HepG2 (cell line): ENCODE data around the gene OR11L1. TPM values are rescaled to one million over a fixed set of nuclear protein-coding genes. Genes with fewer than 3 reads are reported as not detected.

Experiments used
- ATAC-seq: fragments of 200-7000 bp; cut with Tn5 transposase; 3 replicates; pipeline ENCODE4 v1.9.1; 2020; ENCODE audit warnings: mild to moderate bottlenecking, moderate library complexity
- BruUV-seq: library from RNA; stranded (reverse); fragments of 400-500 nt; replicated peaks from 2 replicates; lab custom pipeline; 2021; lab: Mats Ljungman, UMichigan
- CTCF ChIA-PET: fragments of 300-600 bp; formaldehyde crosslinking; extraction: SDS; loops from one replicate; lab custom pipeline; 2021; ENCODE audit warnings: low total read pairs, inconsistent platforms, low intra/inter-chr PET ratio; lab: Yijun Ruan, JAX
- POLR2A ChIA-PET: fragments of 350-600 bp; sonication (Branson Sonifier 250); formaldehyde crosslinking; loops from one replicate; lab custom pipeline; 2020; ENCODE audit warnings: antibody characterized with exemption, inconsistent platforms; lab: Yijun Ruan, JAX
- DNase-seq: peaks from one replicate; pipeline ENCODE4 v3.0.0-alpha.2; 2015; ENCODE audit warnings: low spot score
- FAIRE-seq: peaks from 3 replicates; lab custom pipeline; 2011; peaks lifted over from hg19 to GRCh38; lab: Jason Lieb, UNC
- H2AFZ ChIP-seq: one replicate; pipeline ENCODE4 v1.6.1; 2011; ENCODE audit warnings: low read length, inconsistent platforms
- H3K27ac ChIP-seq: fragments of 300-600 bp; 3 replicates; pipeline ENCODE4 v1.8.0; 2011; ENCODE audit warnings: mixed run types, mild to moderate bottlenecking, mixed read lengths, low read length, inconsistent platforms; ENCODE audit not compliant: insufficient read depth; ENCODE audit errors: extremely low read length
- H3K27me3 ChIP-seq, 2 experiments: fragments of 200-600 bp in 1 of 2; 2 replicates in 1 of 2; 3 replicates in 1 of 2; pipeline versions ENCODE4 v1.6.0 to v1.8.0; 2011; ENCODE audit warnings: low read length in 2 of 2, mild to moderate bottlenecking in 2 of 2, moderate library complexity in 2 of 2, inconsistent platforms in 1 of 2; ENCODE audit not compliant: insufficient read depth in 2 of 2, control insufficient read depth in 1 of 2
- H3K36me3 ChIP-seq, 2 experiments: fragments of 200-600 bp in 1 of 2; replicated peaks in 1 of 2; 2 replicates in 1 of 2; 3 replicates in 1 of 2; pipeline versions ENCODE4 v1.5.1 to v1.8.0; 2011; ENCODE audit warnings: low read length in 2 of 2, inconsistent platforms in 1 of 2; ENCODE audit not compliant: insufficient read depth in 2 of 2, control insufficient read depth in 1 of 2
- H3K4me1 ChIP-seq: 2 replicates; pipeline ENCODE4 v1.5.1; 2012; ENCODE audit warnings: low read length, inconsistent platforms; ENCODE audit not compliant: insufficient read depth
- H3K4me2 ChIP-seq: 2 replicates; pipeline ENCODE4 v1.6.0; 2011; ENCODE audit warnings: low read depth, low read length, inconsistent platforms
- H3K4me3 ChIP-seq, 3 experiments: fragments of 200-600 bp in 1 of 3; sonication (generic), shearing (Covaris generic) in 1 of 3; replicated peaks in 1 of 3; 2 replicates each; pipeline ENCODE4 v1.5.1; 2011 to 2016; ENCODE audit warnings: low read length in 3 of 3, inconsistent platforms in 2 of 3, low read depth in 2 of 3, mild to moderate bottlenecking in 2 of 3, control low read depth in 1 of 3, mixed read lengths in 1 of 3; ENCODE audit not compliant: insufficient read depth in 1 of 3
- H3K79me2 ChIP-seq: one replicate; pipeline ENCODE4 v1.6.1; 2011; ENCODE audit warnings: low read length, inconsistent platforms; ENCODE audit not compliant: insufficient read depth
- H3K9ac ChIP-seq: 2 replicates; pipeline ENCODE4 v1.6.0; 2011; ENCODE audit warnings: mild to moderate bottlenecking, low read depth, low read length, inconsistent platforms; ENCODE audit not compliant: insufficient read depth
- H3K9me3 ChIP-seq: 2 replicates; pipeline ENCODE4 v1.5.1; 2012; ENCODE audit warnings: mild to moderate bottlenecking, low read length
- H4K20me1 ChIP-seq: 2 replicates; pipeline ENCODE4 v1.6.0; 2011; ENCODE audit warnings: inconsistent platforms, mild to moderate bottlenecking, low read length, moderate library complexity; ENCODE audit not compliant: insufficient read depth
- ERF ChIP-seq: IDR thresholded peaks from 2 replicates; pipeline ENCODE4 v1.6.1; 2018; ENCODE audit warnings: missing biosample characterization, missing genetic modification reagents
- NFYC ChIP-seq: IDR thresholded peaks from 2 replicates; pipeline ENCODE4 v1.6.1; 2016; ENCODE audit warnings: missing genetic modification reagents, missing compliant biosample characterization
- TFE3 ChIP-seq: IDR thresholded peaks from 2 replicates; pipeline ENCODE4 v1.6.1; 2016
- TIGD3 ChIP-seq: sonication (generic); formaldehyde crosslinking; IDR thresholded peaks from 2 replicates; pipeline ENCODE4 v1.5.1; 2020; ENCODE audit warnings: mild to moderate bottlenecking, missing genetic modification reagents, borderline replicate concordance
- ZNF207 ChIP-seq: fragments of 450-650 bp; IDR thresholded peaks from 2 replicates; pipeline ENCODE4 v1.6.1; 2016; ENCODE audit warnings: antibody characterized with exemption, borderline replicate concordance
- ZNF576 ChIP-seq: sonication (generic); formaldehyde crosslinking; IDR thresholded peaks from 2 replicates; pipeline ENCODE4 v1.4.0; 2020; ENCODE audit warnings: mild to moderate bottlenecking, missing genetic modification reagents
- WGBS: methylation state at CpG from one replicate; pipeline ENCODE4 v1.1.6; 2017; ENCODE audit warnings: low lambda C conversion rate; 5-methylcytosine and 5-hydroxymethylcytosine counted together
- in situ Hi-C: cut with HindIII; loops from 2 replicates; pipeline ENCODE4 v1.10.0; 2017; ENCODE audit warnings: low pct_unique_long_range_greater_than_20kb; ENCODE audit not compliant: extremely low pct_ligation_motif_present
- intact Hi-C: fragments of 100-400 bp; cut with micrococcal nuclease; formaldehyde crosslinking; loops from one replicate; pipeline ENCODE4 v1.10.0; 2022; ENCODE audit not compliant: unreplicated experiment
- polyA plus RNA-seq, 8 experiments: library from polyadenylated mRNA; depleted of rRNA in 3 of 8; stranded (reverse) in 7 of 8; unstranded in 1 of 8; fragments of >200 nt; fragmentation: Illumina TruSeq in 4 of 8; extraction: Trizol in 4 of 8; gene quantifications; 2 replicates each; pipeline versions ENCODE4 v1.2.1 to v1.2.3, GENCODE V29; 2011 to 2016; ENCODE audit warnings: low read depth in 4 of 8, missing spikeins in 1 of 8, mixed read lengths in 1 of 8; ENCODE audit not compliant: insufficient read depth in 1 of 8
- total RNA-seq, 5 experiments: library from RNA; depleted of rRNA; stranded (reverse); fragments of >200 nt; fragmentation: Illumina TruSeq; extraction: Trizol; gene quantifications; 2 replicates each; pipeline ENCODE4 v1.2.3, GENCODE V29; 2016; ENCODE audit warnings: low read depth in 1 of 5

Gene OR11L1
- total and polyA plus RNA-seq, 2 of the 13 experiments (the other 11 are each of a cell fraction or from before 2014, with no cell fraction given): not detected

GRCh38 chr1:247854899-247855545 is 13.3 kb upstream of the OR11L1 start:
- BruUV-seq: no TSS peak
- H3K9me3 ChIP-seq: no peaks in the 10 kb centered on the region
- H4K20me1 ChIP-seq: no peaks in the 10 kb centered on the region
- H3K4me2 ChIP-seq: no peak overlapping the region
- H3K4me1 ChIP-seq: no peaks in the 10 kb centered on the region
- no peak overlapping the region for H3K4me3 ChIP-seq
- H3K36me3 ChIP-seq: no peaks in the 10 kb centered on the region
- H3K27ac ChIP-seq: no peak overlapping the region
- WGBS: 20% methylated on average over 14 of the region's 14 CpGs
- in situ Hi-C loops: no loop called here
- TF ChIP-seq NFYC (CRISPR knock-in tag): no peak
- no peak for TF ChIP-seq TIGD3
- no peak for TF ChIP-seq ERF (CRISPR knock-in tag)
- no peak for TF ChIP-seq TFE3 (CRISPR knock-in tag)
- TF ChIP-seq ZNF576 (CRISPR knock-in tag): no peak
- no peak for TF ChIP-seq ZNF207
- POLR2A ChIA-PET: no interaction called here
- intact Hi-C loops: no loop called here
- CTCF ChIA-PET: no interaction called here
- H3K79me2 ChIP-seq: no peaks in the 10 kb centered on the region
- FAIRE-seq (no peak), DNase-seq (no peak), ATAC-seq (no peak)
- H2AFZ ChIP-seq: no peak overlapping the region
- no peaks in the 10 kb centered on the region; a peak in 2 of 5 replicates for H3K27me3 ChIP-seq
- no peak overlapping the region for H3K9ac ChIP-seq
